Tibial nerve (tissue), 4 donors: ENCODE results near the gene PKNOX2. TPM values are rescaled to one million over a fixed set of nuclear protein-coding genes. Genes with fewer than 3 reads are reported as not detected.

ENCODE experiments used
- DNase-seq, 2 donors: peaks; one replicate each; pipeline ENCODE4 v3.0.0-alpha.2; 2019; ENCODE audit warnings: low spot score in 2 of 2
- H3K27ac ChIP-seq, 4 donors: fragments of 200-600 bp; sonication (generic) in 3 of 4; one replicate each; pipeline ENCODE4 v1.5.1; 2017 to 2019; ENCODE audit warnings: mild to moderate bottlenecking in 1 of 4
- H3K27me3 ChIP-seq, 2 donors: fragments of 200-600 bp; sonication (generic) in 1 of 2; one replicate each; pipeline versions ENCODE4 v1.5.1 to v1.6.0; 2017 to 2019
- H3K36me3 ChIP-seq, 3 donors: fragments of 200-600 bp; sonication (generic); one replicate each; pipeline ENCODE4 v1.5.1; 2018 to 2019
- H3K4me1 ChIP-seq, 4 donors: fragments of 200-600 bp; sonication (generic) in 3 of 4; one replicate each; pipeline ENCODE4 v1.5.1; 2017 to 2019
- H3K4me3 ChIP-seq, 4 donors: fragments of 200-600 bp; sonication (generic) in 3 of 4; one replicate each; pipeline ENCODE4 v1.5.1; 2017 to 2019; ENCODE audit warnings: mild to moderate bottlenecking in 1 of 4, moderate library complexity in 1 of 4
- H3K9me3 ChIP-seq, 4 donors: fragments of 200-600 bp; sonication (generic) in 3 of 4; one replicate each; pipeline ENCODE4 v1.5.1; 2017 to 2019
- CTCF ChIP-seq, 5 experiments: fragments of 200-600 bp in 3 of 5; fragments of 450-650 bp in 2 of 5; sonication (generic) in 3 of 5; IDR thresholded peaks; one replicate each; pipeline ENCODE4 v1.5.1; 2016 to 2019; ENCODE audit warnings: antibody characterized with exemption in 5 of 5, mild to moderate bottlenecking in 3 of 5, moderate library complexity in 2 of 5
- EP300 ChIP-seq, 2 donors: sonication (generic); formaldehyde crosslinking; IDR thresholded peaks; one replicate each; pipeline ENCODE4 v1.6.1; 2017; ENCODE audit warnings: antibody characterized with exemption in 2 of 2, mild to moderate bottlenecking in 1 of 2
- POLR2A ChIP-seq, 2 donors: fragments of 450-650 bp; IDR thresholded peaks; one replicate each; pipeline ENCODE4 v1.6.1; 2017; ENCODE audit warnings: antibody characterized with exemption in 2 of 2, mild to moderate bottlenecking in 2 of 2, moderate library complexity in 2 of 2
- WGBS, 2 donors: methylation state at CpG; one replicate each; pipeline ENCODE4 v1.1.5; 2018; 5-methylcytosine and 5-hydroxymethylcytosine counted together
- total RNA-seq, 4 donors: library from RNA; depleted of rRNA; stranded (reverse); fragments of >200 nt; gene quantifications; one replicate each; pipeline ENCODE4 v1.1.0, GENCODE V29; 2016

PKNOX2 gene
- total RNA-seq, 4 donors from 2014 or later = 5.7 to 7.2 (median 6.4) TPM

- Histone ChIP-seq H3K9me3 (no peaks in the 10 kb centered on the region), H3K27ac (no peak overlapping the region), H3K27me3 (no peaks in the 10 kb centered on the region), H3K36me3 (no peaks in the 10 kb centered on the region), H3K4me1 (peaks cover 0 to 34% (median 11%) of the 10 kb centered on the region in 4 donors), H3K4me3 (no peak overlapping the region)
- TF ChIP-seq EP300 (IDR thresholded peaks at IDR 0.05) (no peak), CTCF (IDR thresholded peaks at IDR 0.05) (no peak), POLR2A (IDR thresholded peaks at IDR 0.05) (no peak)
- 68 to 82% methylated on average over 4 of the region's 4 CpGs for WGBS, 2 donors
- no peak for DNase-seq
Observed at GRCh38 chr11:125228445-125228844, 63.9 kb downstream of the PKNOX2 start.

- 90 to 93% methylated on average over 9 of the region's 9 CpGs for WGBS, 2 donors
- Histone ChIP-seq H3K4me3 (no peak overlapping the region), H3K36me3 (no peaks in the 10 kb centered on the region), H3K9me3 (no peaks in the 10 kb centered on the region), H3K4me1 (peaks cover 0 to 34% (median 7%) of the 10 kb centered on the region in 4 donors), H3K27ac (no peak overlapping the region), H3K27me3 (no peaks in the 10 kb centered on the region)
- no peak for DNase-seq
- no peak for TF ChIP-seq EP300 (IDR thresholded peaks at IDR 0.05)
- no peak for TF ChIP-seq POLR2A (IDR thresholded peaks at IDR 0.05)
- no peak for TF ChIP-seq CTCF (IDR thresholded peaks at IDR 0.05)
Observed at GRCh38 chr11:125228993-125229392, 64.4 kb downstream of the PKNOX2 start.

GRCh38 chr11:125229916-125230315, 65.4 kb downstream of the PKNOX2 start:
- 89 to 92% methylated on average over 2 of the region's 2 CpGs for WGBS, 2 donors
- no peaks in the 10 kb centered on the region for H3K36me3 ChIP-seq
- no peak overlapping the region for H3K27ac ChIP-seq
- no peaks in the 10 kb centered on the region for H3K27me3 ChIP-seq
- H3K9me3 ChIP-seq = no peaks in the 10 kb centered on the region
- H3K4me1 ChIP-seq = peaks cover 0 to 34% (median 6%) of the 10 kb centered on the region in 4 donors
- TF ChIP-seq EP300 (IDR thresholded peaks at IDR 0.05) (no peak), POLR2A (IDR thresholded peaks at IDR 0.05) (no peak), CTCF (IDR thresholded peaks at IDR 0.05) (no peak)
- H3K4me3 ChIP-seq = no peak overlapping the region
- DNase-seq = no peak

- no peak for DNase-seq
- peaks cover 0 to 7% (median 0%) of the 10 kb centered on the region in 4 donors for H3K9me3 ChIP-seq
- peaks cover 0 to 34% (median 6%) of the 10 kb centered on the region in 4 donors for H3K4me1 ChIP-seq
- H3K27me3 ChIP-seq = no peaks in the 10 kb centered on the region
- H3K27ac ChIP-seq = peak overlapping the region in 1 of 4 donors; percentile 54
- peaks cover 0 to 6% (median 0%) of the 10 kb centered on the region in 3 donors for H3K36me3 ChIP-seq
- 83 to 91% methylated on average over 1 of the region's 1 CpG for WGBS, 2 donors
- H3K4me3 ChIP-seq = no peak overlapping the region
- TF ChIP-seq EP300 (IDR thresholded peaks at IDR 0.05) (no peak), POLR2A (IDR thresholded peaks at IDR 0.05) (no peak), CTCF (IDR thresholded peaks at IDR 0.05) (no peak)
Observed at GRCh38 chr11:125233116-125233515, 68.6 kb downstream of the PKNOX2 start.

GRCh38 chr11:125233736-125234275, 69.3 kb downstream of the PKNOX2 start:
- Histone ChIP-seq H3K4me1 (peaks cover 0 to 39% (median 6%) of the 10 kb centered on the region in 4 donors), H3K4me3 (no peak overlapping the region), H3K27me3 (no peaks in the 10 kb centered on the region), H3K9me3 (peaks cover 0 to 7% (median 0%) of the 10 kb centered on the region in 4 donors), H3K27ac (peak overlapping the region in 3 of 4 donors; percentile 17 to 71 (median 54)), H3K36me3 (peaks cover 0 to 6% (median 0%) of the 10 kb centered on the region in 3 donors)
- 38 to 41% methylated on average over 8 of the region's 8 CpGs for WGBS, 2 donors
- TF ChIP-seq EP300 (IDR thresholded peaks at IDR 0.05) (no peak), CTCF (IDR thresholded peaks at IDR 0.05) (no peak), POLR2A (IDR thresholded peaks at IDR 0.05) (no peak)
- DNase-seq = no peak
